GM19193 (cell line): Measurements from ENCODE around the gene LAG3.

Experiments used
- POLR2A ChIP-seq: IDR thresholded peaks from 4 replicates; pipeline ENCODE4 v1.6.1; 2011; ENCODE audit not compliant: insufficient read depth, insufficient read length; ENCODE audit errors: extremely low read depth

LAG3 gene

GRCh38 chr12:6818645-6819044 lies 46.3 kb downstream of the LAG3 start:
- TF ChIP-seq POLR2A = no peak

GRCh38 chr12:6819106-6820030 lies 47.0 kb downstream of the LAG3 start:
- TF ChIP-seq POLR2A = no peak

GRCh38 chr12:6820166-6820565 lies 47.8 kb downstream of the LAG3 start:
- no peak for TF ChIP-seq POLR2A

GRCh38 chr12:6821591-6822425 lies 49.5 kb downstream of the LAG3 start, which contains the start of gene GPR162:
TSS of gene GPR162 (plus strand) at chr12:6821821. CDS start at chr12:6823899, 2,078 bp downstream.
- TF ChIP-seq POLR2A = no peak

GRCh38 chr12:6822426-6823135 lies 50.3 kb downstream of the LAG3 start:
- no peak for TF ChIP-seq POLR2A

GRCh38 chr12:6823182-6824084 lies 51.1 kb downstream of the LAG3 start:
- no peak for TF ChIP-seq POLR2A

- no peak for TF ChIP-seq POLR2A
These were observed 51.9 kb downstream of the LAG3 start for GRCh38 chr12:6824085-6824775.

- no peak for TF ChIP-seq POLR2A
These were observed 52.6 kb downstream of the LAG3 start for GRCh38 chr12:6824901-6825381.

- no peak for TF ChIP-seq POLR2A
These were observed 53.2 kb downstream of the LAG3 start for GRCh38 chr12:6825398-6826124.

- no peak for TF ChIP-seq POLR2A
These were observed 53.9 kb downstream of the LAG3 start for GRCh38 chr12:6826125-6826733.

- TF ChIP-seq POLR2A = no peak
These were observed 54.6 kb downstream of the LAG3 start for GRCh38 chr12:6826734-6827436.
